Erythroblast (primary cell): ENCODE results near the gene UQCRC1.

Experiments
- GATA1 ChIP-seq: IDR thresholded peaks from 2 replicates; pipeline ENCODE4 v1.6.1; 2011; ENCODE audit warnings: low read depth, mild to moderate bottlenecking, control low read depth, low read length, moderate library complexity
- POLR2A ChIP-seq: IDR thresholded peaks from 2 replicates; pipeline ENCODE4 v1.6.1; 2011; ENCODE audit warnings: mild to moderate bottlenecking, low read length

- TF ChIP-seq POLR2A (no peak), GATA1 (no peak)
Observed at GRCh38 chr3:48647714-48648113, 38.3 kb upstream of the UQCRC1 start.
